ENCODE results near the gene ZFP1. TPM values are rescaled to one million over a fixed set of nuclear protein-coding genes. Genes with fewer than 3 reads are reported as not detected.

The ZFP1 gene
- total RNA-seq, 1 experiment from 2014 or later = 10.6 TPM

GRCh38 chr16:75188832-75189477 lies 40.6 kb downstream of the ZFP1 start:
- Mint-ChIP-seq H3K9me3 (ENCODE audit: low read depth, unreplicated experiment) (peaks cover 6% of the 10 kb centered on the region), H3K36me3 (ENCODE audit: insufficient read depth, unreplicated experiment) (peaks cover 4% of the 10 kb centered on the region), H3K4me3 (ENCODE audit: low read depth, unreplicated experiment) (no peak overlapping the region), H3K27me3 (ENCODE audit: unreplicated experiment) (peaks cover 35% of the 10 kb centered on the region), H3K4me1 (ENCODE audit: low read depth, unreplicated experiment) (peaks cover 6% of the 10 kb centered on the region), H3K27ac (ENCODE audit: unreplicated experiment) (no peak overlapping the region)
- no TSS peak for BruUV-seq (replicated peaks)
- intact Hi-C loops (cut with micrococcal nuclease; ENCODE audit: unreplicated experiment) = no loop called here
- no peak for TF ChIP-seq CTCF (IDR thresholded peaks at IDR 0.05; ENCODE audit: unreplicated experiment)
- DNase-seq = no peak
- CTCF ChIA-PET = no interaction called here

- no peak for DNase-seq
- no peak for TF ChIP-seq CTCF (IDR thresholded peaks at IDR 0.05; ENCODE audit: unreplicated experiment)
- BruUV-seq (replicated peaks) = no TSS peak
- Mint-ChIP-seq H3K4me1 (ENCODE audit: low read depth, unreplicated experiment) (peaks cover 6% of the 10 kb centered on the region), H3K9me3 (ENCODE audit: low read depth, unreplicated experiment) (peaks cover 5% of the 10 kb centered on the region), H3K27ac (ENCODE audit: unreplicated experiment) (no peak overlapping the region), H3K4me3 (ENCODE audit: low read depth, unreplicated experiment) (no peak overlapping the region), H3K27me3 (ENCODE audit: unreplicated experiment) (peaks cover 36% of the 10 kb centered on the region), H3K36me3 (ENCODE audit: insufficient read depth, unreplicated experiment) (peaks cover 6% of the 10 kb centered on the region)
- CTCF ChIA-PET = interaction anchor here (0.6 to 0.7 kb wide), 2 partner anchors 10 to 489 kb away, joined by 3 to 4 read pairs; partner anchors contain the start of gene MLKL
- intact Hi-C loops (cut with micrococcal nuclease; ENCODE audit: unreplicated experiment) = no loop called here
Measured at GRCh38 chr16:75189638-75190245, 41.4 kb downstream of the ZFP1 start.

GRCh38 chr16:75192606-75193264 lies 44.4 kb downstream of the ZFP1 start:
- no peak for DNase-seq
- H3K4me3 Mint-ChIP-seq (ENCODE audit: low read depth, unreplicated experiment) = no peak overlapping the region
- TF ChIP-seq CTCF (IDR thresholded peaks at IDR 0.05; ENCODE audit: unreplicated experiment) = no peak
- peaks cover 66% of the 10 kb centered on the region for H3K27me3 Mint-ChIP-seq (ENCODE audit: unreplicated experiment)
- peaks cover 9% of the 10 kb centered on the region for H3K4me1 Mint-ChIP-seq (ENCODE audit: low read depth, unreplicated experiment)
- CTCF ChIA-PET = interaction anchor here (0.6 to 0.7 kb wide), 2 partner anchors 357 to 488 kb away, joined by 3 read pairs; no protein-coding TSS in a partner anchor
- H3K9me3 Mint-ChIP-seq (ENCODE audit: low read depth, unreplicated experiment) = no peaks in the 10 kb centered on the region
- intact Hi-C loops (cut with micrococcal nuclease; ENCODE audit: unreplicated experiment) = no loop called here
- no TSS peak for BruUV-seq (replicated peaks)
- no peak overlapping the region for H3K27ac Mint-ChIP-seq (ENCODE audit: unreplicated experiment)
- peaks cover 6% of the 10 kb centered on the region for H3K36me3 Mint-ChIP-seq (ENCODE audit: insufficient read depth, unreplicated experiment)

- Mint-ChIP-seq H3K4me1 (ENCODE audit: low read depth, unreplicated experiment) (peaks cover 15% of the 10 kb centered on the region), H3K4me3 (ENCODE audit: low read depth, unreplicated experiment) (no peak overlapping the region), H3K27ac (ENCODE audit: unreplicated experiment) (no peak overlapping the region), H3K27me3 (ENCODE audit: unreplicated experiment) (peaks cover 71% of the 10 kb centered on the region), H3K36me3 (ENCODE audit: insufficient read depth, unreplicated experiment) (peaks cover 6% of the 10 kb centered on the region), H3K9me3 (ENCODE audit: low read depth, unreplicated experiment) (no peaks in the 10 kb centered on the region)
- intact Hi-C loops (cut with micrococcal nuclease; ENCODE audit: unreplicated experiment) = no loop called here
- BruUV-seq (replicated peaks) = no TSS peak
- DNase-seq = no peak
- CTCF ChIA-PET = interaction anchor here (0.7 kb wide), 1 partner anchor 358 kb away, joined by 3 read pairs; no protein-coding TSS in a partner anchor
- TF ChIP-seq CTCF (IDR thresholded peaks at IDR 0.05; ENCODE audit: unreplicated experiment) = no peak
Measured at GRCh38 chr16:75193265-75193650, 44.9 kb downstream of the ZFP1 start.
